Measurements from ENCODE around the gene EN2. TPM values are rescaled to one million over a fixed set of nuclear protein-coding genes. Genes with fewer than 3 reads are reported as not detected.

The EN2 gene
- polyA plus RNA-seq, 2 of the 4 experiments (the other 2 are of a cell fraction) = 0.53 to 0.54 TPM

DNA sequence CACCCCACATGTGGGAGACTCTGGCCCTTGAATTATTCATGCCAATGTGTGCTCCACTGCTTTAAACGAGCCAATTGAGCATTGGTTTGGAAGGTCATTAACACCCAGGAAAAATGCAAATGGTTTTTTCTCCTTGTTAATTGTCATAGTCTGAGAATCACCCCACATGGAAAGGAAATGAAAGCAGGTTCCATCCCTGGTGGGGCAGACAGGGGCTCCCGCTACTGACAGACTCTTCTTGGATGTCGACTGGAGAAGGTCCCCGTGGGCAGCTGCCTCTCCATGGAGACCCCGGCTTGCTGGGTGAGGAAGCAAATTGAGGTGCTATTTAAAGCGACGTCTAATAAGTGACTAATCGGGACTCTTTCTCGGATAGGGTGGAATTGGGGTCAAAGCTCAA lies 32.0 kb upstream of the EN2 start:
- no peaks in the 10 kb centered on the region for H3K9me3 ChIP-seq
- H3K4me3 ChIP-seq = no peak overlapping the region
- no peak for DNase-seq (ENCODE audit: low read depth in 1 of 2, low spot score in 1 of 2)
- TF ChIP-seq RNF2 (IDR thresholded peaks at IDR 0.05; ENCODE audit: borderline replicate concordance, low read depth) = no peak
- no peak for TF ChIP-seq EHMT2 (IDR thresholded peaks at IDR 0.05; ENCODE audit: low read depth)
- TF ChIP-seq TP53 (CRISPR knock-in tag; IDR thresholded peaks at IDR 0.05) = no peak
- TF ChIP-seq ZFP36 (IDR thresholded peaks at IDR 0.05; ENCODE audit: borderline replicate concordance, partially characterized antibody) = no peak
- no peak for TF ChIP-seq HOXA7 (CRISPR knock-in tag; IDR thresholded peaks at IDR 0.05)
- no peak for TF ChIP-seq FOSL2 (IDR thresholded peaks at IDR 0.05)
- TF ChIP-seq FOSL2 (CRISPR knock-in tag; IDR thresholded peaks at IDR 0.05) = no peak
- no peak for TF ChIP-seq RARB (CRISPR knock-in tag; IDR thresholded peaks at IDR 0.05)
- TF ChIP-seq, protein P1, sequence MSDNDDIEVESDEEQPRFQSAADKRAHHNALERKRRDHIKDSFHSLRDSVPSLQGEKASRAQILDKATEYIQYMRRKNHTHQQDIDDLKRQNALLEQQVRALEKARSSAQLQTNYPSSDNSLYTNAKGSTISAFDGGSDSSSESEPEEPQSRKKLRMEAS (IDR thresholded peaks at IDR 0.05) = no peak
- no peak for TF ChIP-seq JUNB (IDR thresholded peaks at IDR 0.05)
- TF ChIP-seq HDAC2 (IDR thresholded peaks at IDR 0.05) = no peak
- no peak for TF ChIP-seq KDM1A (IDR thresholded peaks at IDR 0.05; ENCODE audit: low read depth)
- no peak for TF ChIP-seq RAD21 (conservative IDR thresholded peaks at IDR 0.05 in 1 of 2, IDR thresholded peaks at IDR 0.05 in 1 of 2)
- TF ChIP-seq SMC3 (IDR thresholded peaks at IDR 0.05) = no peak
- TF ChIP-seq GATA3 (IDR thresholded peaks at IDR 0.05; ENCODE audit: borderline replicate concordance) = no peak
- no peak for TF ChIP-seq ZC3H11A (IDR thresholded peaks at IDR 0.05)
- no peaks in the 10 kb centered on the region for H3K4me1 ChIP-seq
- H3K4me2 ChIP-seq = no peak overlapping the region
- POLR2A ChIA-PET = no interaction called here
- no peak overlapping the region for H3K27ac ChIP-seq
- CTCF ChIA-PET = interaction anchor here (1.4 to 1.7 kb wide), 2 partner anchors 13 to 20 kb away, joined by 3 to 6 read pairs; no protein-coding TSS in a partner anchor
- FAIRE-seq = no peak
- WGBS (ENCODE audit: missing lambda C conversion rate) = 22% methylated on average over 9 of the region's 9 CpGs
- no peak for ATAC-seq

DNA sequence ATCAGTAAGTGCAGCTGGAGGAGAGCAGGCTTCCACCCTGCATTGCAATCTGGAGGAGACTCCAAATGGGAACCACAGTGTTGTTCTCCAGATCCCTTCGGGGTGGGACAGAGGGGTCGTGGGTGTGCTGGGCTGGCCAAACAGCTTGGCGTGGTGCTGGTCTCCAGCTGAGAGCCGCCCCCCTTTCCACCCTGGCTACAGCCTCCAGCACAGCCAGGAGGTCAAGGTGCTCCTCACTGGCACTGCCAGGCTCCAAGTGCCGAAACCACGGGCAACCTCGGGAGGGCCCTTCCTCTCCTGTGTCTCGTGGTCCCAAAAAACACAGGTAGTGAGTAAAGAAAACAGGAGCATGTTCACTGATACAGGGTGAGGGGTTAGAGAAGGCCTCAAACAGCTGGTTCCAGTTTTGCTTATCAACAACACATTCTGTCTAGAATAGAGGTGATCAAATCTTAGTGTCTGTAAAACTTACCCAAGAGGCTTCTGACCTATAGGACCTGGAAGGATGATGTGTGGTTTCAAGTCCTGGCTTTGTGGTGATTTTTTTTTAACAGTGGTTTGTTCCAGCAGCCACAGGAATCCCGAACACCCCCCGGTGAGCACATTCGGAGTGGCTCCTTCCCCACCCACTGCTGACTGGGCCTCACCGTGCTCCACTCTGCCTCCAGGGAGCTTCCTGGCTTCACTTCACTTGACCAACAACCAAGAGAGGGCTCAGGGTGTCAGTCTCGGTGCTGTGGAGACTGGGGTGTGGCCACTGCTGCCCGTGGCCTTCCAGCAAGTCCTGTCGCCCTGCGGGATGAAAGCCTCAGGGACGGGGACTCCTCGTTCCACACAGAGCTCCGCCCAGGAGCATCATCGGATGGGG lies 31.2 kb upstream of the EN2 start:
- DNase-seq (ENCODE audit: low read depth in 1 of 2, low spot score in 1 of 2) (no peak), ATAC-seq (no peak), FAIRE-seq (no peak)
- no peak overlapping the region for H3K4me2 ChIP-seq
- ChIA-PET CTCF (interaction anchor here (0.5 to 1.7 kb wide), 4 partner anchors 14 to 99 kb away, joined by 3 to 6 read pairs (median 3); no protein-coding TSS in a partner anchor), POLR2A (no interaction called here)
- no peaks in the 10 kb centered on the region for H3K4me1 ChIP-seq
- TF ChIP-seq BHLHE40 (IDR thresholded peaks at IDR 0.05; ENCODE audit: low read depth, low read length) (no peak), HOXB13 (CRISPR knock-in tag; IDR thresholded peaks at IDR 0.05; ENCODE audit: low read depth) (no peak), PHF8 (IDR thresholded peaks at IDR 0.05; ENCODE audit: borderline replicate concordance, low read depth) (no peak), HEYL (CRISPR knock-in tag; IDR thresholded peaks at IDR 0.05) (no peak)
- H3K27ac ChIP-seq = no peak overlapping the region
- no peak overlapping the region for H3K4me3 ChIP-seq
- 47% methylated on average over 20 of the region's 20 CpGs for WGBS (ENCODE audit: missing lambda C conversion rate)
- H3K9me3 ChIP-seq = no peaks in the 10 kb centered on the region

DNA sequence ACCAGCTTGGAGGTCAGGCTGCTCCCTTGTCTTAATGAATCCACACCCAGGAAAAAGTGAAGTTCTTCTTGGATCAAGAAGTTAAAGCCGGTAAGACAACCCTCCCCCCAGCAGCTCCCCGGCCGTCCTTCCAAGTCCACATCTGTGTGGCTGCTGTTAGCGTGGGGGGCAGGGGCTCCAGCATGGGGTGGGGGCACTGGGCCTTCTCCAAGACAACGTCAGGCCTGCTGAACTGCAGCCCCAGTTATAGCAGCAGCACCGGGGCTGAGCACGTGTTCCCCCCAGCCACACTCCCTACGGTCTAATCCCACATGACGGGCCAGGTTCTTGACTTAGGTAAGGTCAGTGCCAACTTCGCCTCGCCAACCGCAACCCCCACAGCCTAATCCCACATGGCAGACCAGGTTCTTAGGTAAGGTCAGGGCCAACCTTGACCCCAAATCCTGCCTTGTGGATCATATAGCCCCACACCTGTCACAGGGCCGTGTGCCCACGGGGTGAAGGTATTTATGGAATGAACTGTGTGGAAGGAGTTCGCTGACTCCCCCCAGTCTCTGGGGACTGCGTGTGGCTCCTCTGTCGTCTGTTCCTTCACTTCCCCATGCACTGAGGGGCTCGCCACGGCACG lies 30.4 kb upstream of the EN2 start:
- 37% methylated on average over 19 of the region's 20 CpGs for WGBS (ENCODE audit: missing lambda C conversion rate)
- no peak overlapping the region for H3K4me3 ChIP-seq
- ATAC-seq = no peak
- H3K27ac ChIP-seq = no peak overlapping the region
- FAIRE-seq = no peak
- H3K4me1 ChIP-seq = no peaks in the 10 kb centered on the region
- CTCF ChIA-PET = interaction anchor here (0.5 to 1.7 kb wide), 4 partner anchors 14 to 98 kb away, joined by 3 to 6 read pairs (median 3); no protein-coding TSS in a partner anchor
- no peaks in the 10 kb centered on the region for H3K9me3 ChIP-seq
- POLR2A ChIA-PET = no interaction called here
- no peak for DNase-seq (ENCODE audit: low read depth in 1 of 2, low spot score in 1 of 2)
- TF ChIP-seq, protein P1 (IDR thresholded peaks at IDR 0.05) = no peak
- no peak for TF ChIP-seq ZSCAN20 (CRISPR knock-in tag; IDR thresholded peaks at IDR 0.05)
- TF ChIP-seq JUN (IDR thresholded peaks at IDR 0.05) = no peak
- no peak for TF ChIP-seq MAZ (IDR thresholded peaks at IDR 0.05; ENCODE audit: borderline replicate concordance, low read depth, low read length)
- TF ChIP-seq CEBPB (IDR thresholded peaks at IDR 0.05) = no peak
- TF ChIP-seq, protein P2, sequence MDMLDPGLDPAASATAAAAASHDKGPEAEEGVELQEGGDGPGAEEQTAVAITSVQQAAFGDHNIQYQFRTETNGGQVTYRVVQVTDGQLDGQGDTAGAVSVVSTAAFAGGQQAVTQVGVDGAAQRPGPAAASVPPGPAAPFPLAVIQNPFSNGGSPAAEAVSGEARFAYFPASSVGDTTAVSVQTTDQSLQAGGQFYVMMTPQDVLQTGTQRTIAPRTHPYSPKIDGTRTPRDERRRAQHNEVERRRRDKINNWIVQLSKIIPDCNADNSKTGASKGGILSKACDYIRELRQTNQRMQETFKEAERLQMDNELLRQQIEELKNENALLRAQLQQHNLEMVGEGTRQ (IDR thresholded peaks at IDR 0.05) = no peak
- no peak for TF ChIP-seq RAD21 (conservative IDR thresholded peaks at IDR 0.05 in 1 of 2, IDR thresholded peaks at IDR 0.05 in 1 of 2)
- no peak for TF ChIP-seq CHD2 (IDR thresholded peaks at IDR 0.05; ENCODE audit: low read length, partially characterized antibody)
- TF ChIP-seq CBX8 (IDR thresholded peaks at IDR 0.05) = no peak
- no peak for TF ChIP-seq NFE2L2 (conservative IDR thresholded peaks at IDR 0.05; ENCODE audit: low read length)
- no peak for TF ChIP-seq TP53 (CRISPR knock-in tag; IDR thresholded peaks at IDR 0.05)
- TF ChIP-seq PBX3 (IDR thresholded peaks at IDR 0.05) = no peak
- no peak for TF ChIP-seq CHD4 (IDR thresholded peaks at IDR 0.05; ENCODE audit: borderline replicate concordance)
- TF ChIP-seq SREBF2 (IDR thresholded peaks at IDR 0.05) = no peak
- no peak for TF ChIP-seq HEYL (CRISPR knock-in tag; IDR thresholded peaks at IDR 0.05)
- no peak for TF ChIP-seq CBX2 (IDR thresholded peaks at IDR 0.05; ENCODE audit: borderline replicate concordance, low read depth)
- TF ChIP-seq SMC3 (IDR thresholded peaks at IDR 0.05) = no peak
- TF ChIP-seq RARB (CRISPR knock-in tag; IDR thresholded peaks at IDR 0.05) = no peak
- H3K4me2 ChIP-seq = no peak overlapping the region
